ENCODE measurements around the gene GJC1.

Gene GJC1

GRCh38 chr17:44785921-44786320 is 44.2 kb downstream of the GJC1 start:
- no peak overlapping the region for H3K4me3 ChIP-seq (ENCODE audit: low read depth, low read length)
- DNase-seq (ENCODE audit: low read depth): no peak

GRCh38 chr17:44782326-44782850 is 47.7 kb downstream of the GJC1 start:
- no peak overlapping the region for H3K4me3 ChIP-seq (ENCODE audit: low read depth, low read length)
- no peak for DNase-seq (ENCODE audit: low read depth)
- no peak for TF ChIP-seq CTCF (conservative IDR thresholded peaks at IDR 0.05; ENCODE audit: low read depth, low read length)

More at GRCh38 chr17:44785921-44786320, 44.2 kb downstream of the GJC1 start:
- TF ChIP-seq CTCF (conservative IDR thresholded peaks at IDR 0.05; ENCODE audit: low read depth, low read length): no peak

GRCh38 chr17:44781551-44782325 is 48.3 kb downstream of the GJC1 start:
- no peak for DNase-seq (ENCODE audit: low read depth)
- no peak overlapping the region for H3K4me3 ChIP-seq (ENCODE audit: low read depth, low read length)
- no peak for TF ChIP-seq CTCF (conservative IDR thresholded peaks at IDR 0.05; ENCODE audit: low read depth, low read length)

GRCh38 chr17:44780845-44781480 is 49.1 kb downstream of the GJC1 start:
- no peak for DNase-seq (ENCODE audit: low read depth)
- H3K4me3 ChIP-seq (ENCODE audit: low read depth, low read length): no peak overlapping the region
- TF ChIP-seq CTCF (conservative IDR thresholded peaks at IDR 0.05; ENCODE audit: low read depth, low read length): no peak

GRCh38 chr17:44780161-44780560 is 49.9 kb downstream of the GJC1 start:
- TF ChIP-seq CTCF (conservative IDR thresholded peaks at IDR 0.05; ENCODE audit: low read depth, low read length): no peak
- H3K4me3 ChIP-seq (ENCODE audit: low read depth, low read length): no peak overlapping the region
- no peak for DNase-seq (ENCODE audit: low read depth)

GRCh38 chr17:44779211-44780025 is 50.7 kb downstream of the GJC1 start:
- peak overlapping the region; percentile 62 for H3K4me3 ChIP-seq (ENCODE audit: low read depth, low read length)
- DNase-seq (ENCODE audit: low read depth): peak; percentile 75
- TF ChIP-seq CTCF (conservative IDR thresholded peaks at IDR 0.05; ENCODE audit: low read depth, low read length): peak; percentile 76
